Epithelial cell of proximal tubule (primary cell): ENCODE data around the gene B4GALT7. TPM values are rescaled to one million over a fixed set of nuclear protein-coding genes. Genes with fewer than 3 reads are reported as not detected.

Source experiments
- DNase-seq: peaks from one replicate; pipeline ENCODE4 v3.0.0-alpha.2; 2011; ENCODE audit warnings: low read depth
- H3K4me3 ChIP-seq: 2 replicates; pipeline ENCODE4 v1.5.1; 2011; ENCODE audit warnings: low read depth, mild to moderate bottlenecking, low read length
- total RNA-seq: library from RNA; depleted of rRNA; stranded (reverse); fragments of >200 nt; gene quantifications from 2 replicates; pipeline ENCODE4 v1.2.3, GENCODE V29; 2015
- TF ChIP-seq, protein P1 (sequence below): conservative IDR thresholded peaks from 2 replicates; pipeline ENCODE4 v1.5.1; 2012; ENCODE audit warnings: low read depth, mild to moderate bottlenecking, low read length

Gene B4GALT7, protein sequence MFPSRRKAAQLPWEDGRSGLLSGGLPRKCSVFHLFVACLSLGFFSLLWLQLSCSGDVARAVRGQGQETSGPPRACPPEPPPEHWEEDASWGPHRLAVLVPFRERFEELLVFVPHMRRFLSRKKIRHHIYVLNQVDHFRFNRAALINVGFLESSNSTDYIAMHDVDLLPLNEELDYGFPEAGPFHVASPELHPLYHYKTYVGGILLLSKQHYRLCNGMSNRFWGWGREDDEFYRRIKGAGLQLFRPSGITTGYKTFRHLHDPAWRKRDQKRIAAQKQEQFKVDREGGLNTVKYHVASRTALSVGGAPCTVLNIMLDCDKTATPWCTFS
- total RNA-seq, result 31.5 and 36.8 TPM in 2 replicates

DNA sequence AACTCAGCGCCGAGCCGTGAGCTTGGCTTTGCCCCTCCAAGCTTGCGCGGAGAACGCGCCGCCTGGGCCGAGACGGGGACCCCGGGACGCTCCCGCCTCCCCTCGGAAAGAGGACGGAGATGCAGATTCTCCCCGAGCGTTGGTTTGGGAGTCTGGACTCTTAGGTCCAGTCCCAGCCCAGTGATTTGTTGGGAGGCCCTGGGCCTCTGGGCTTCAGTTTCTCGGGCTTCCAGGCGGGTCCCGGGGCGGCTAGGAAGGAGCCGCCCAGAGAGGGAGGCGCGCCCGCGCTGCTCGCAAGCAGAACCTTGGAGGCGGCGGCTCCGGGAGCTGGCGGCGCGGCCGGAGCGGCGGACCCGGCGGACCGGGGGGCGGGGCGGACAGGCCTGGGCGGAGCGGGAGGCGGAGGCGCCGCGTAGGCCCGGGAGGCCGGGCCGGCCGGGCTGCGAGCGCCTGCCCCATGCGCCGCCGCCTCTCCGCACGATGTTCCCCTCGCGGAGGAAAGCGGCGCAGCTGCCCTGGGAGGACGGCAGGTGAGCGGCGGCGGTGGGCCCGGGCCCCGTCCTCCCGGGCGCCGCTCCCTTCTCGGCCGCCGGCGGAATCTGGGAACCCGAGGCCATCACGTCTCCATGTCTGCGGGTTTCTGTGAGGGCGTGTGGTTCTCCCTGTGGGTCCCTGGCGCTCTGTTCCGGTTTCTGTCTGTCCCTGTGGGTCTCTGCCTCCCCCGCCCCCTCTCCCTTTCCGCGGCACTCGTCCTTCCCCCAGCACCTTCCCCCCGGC is at the start of gene B4GALT7:
Gene B4GALT7, plus strand, starts transcription at position 402 of the 777 bp plus-strand sequence. Its CDS starts 79 bp downstream, at position 481.
- TF ChIP-seq, protein P1, sequence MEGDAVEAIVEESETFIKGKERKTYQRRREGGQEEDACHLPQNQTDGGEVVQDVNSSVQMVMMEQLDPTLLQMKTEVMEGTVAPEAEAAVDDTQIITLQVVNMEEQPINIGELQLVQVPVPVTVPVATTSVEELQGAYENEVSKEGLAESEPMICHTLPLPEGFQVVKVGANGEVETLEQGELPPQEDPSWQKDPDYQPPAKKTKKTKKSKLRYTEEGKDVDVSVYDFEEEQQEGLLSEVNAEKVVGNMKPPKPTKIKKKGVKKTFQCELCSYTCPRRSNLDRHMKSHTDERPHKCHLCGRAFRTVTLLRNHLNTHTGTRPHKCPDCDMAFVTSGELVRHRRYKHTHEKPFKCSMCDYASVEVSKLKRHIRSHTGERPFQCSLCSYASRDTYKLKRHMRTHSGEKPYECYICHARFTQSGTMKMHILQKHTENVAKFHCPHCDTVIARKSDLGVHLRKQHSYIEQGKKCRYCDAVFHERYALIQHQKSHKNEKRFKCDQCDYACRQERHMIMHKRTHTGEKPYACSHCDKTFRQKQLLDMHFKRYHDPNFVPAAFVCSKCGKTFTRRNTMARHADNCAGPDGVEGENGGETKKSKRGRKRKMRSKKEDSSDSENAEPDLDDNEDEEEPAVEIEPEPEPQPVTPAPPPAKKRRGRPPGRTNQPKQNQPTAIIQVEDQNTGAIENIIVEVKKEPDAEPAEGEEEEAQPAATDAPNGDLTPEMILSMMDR, result no peak
- peak within 1 kb of the TSS; percentile 64 for H3K4me3 ChIP-seq
- DNase-seq, result no peak

GRCh38 chr5:177552839-177553455 is 47.0 kb upstream of the B4GALT7 start:
- DNase-seq, result no peak
- TF ChIP-seq, protein P1, result no peak
- peak overlapping the region; percentile 88 for H3K4me3 ChIP-seq

DNA sequence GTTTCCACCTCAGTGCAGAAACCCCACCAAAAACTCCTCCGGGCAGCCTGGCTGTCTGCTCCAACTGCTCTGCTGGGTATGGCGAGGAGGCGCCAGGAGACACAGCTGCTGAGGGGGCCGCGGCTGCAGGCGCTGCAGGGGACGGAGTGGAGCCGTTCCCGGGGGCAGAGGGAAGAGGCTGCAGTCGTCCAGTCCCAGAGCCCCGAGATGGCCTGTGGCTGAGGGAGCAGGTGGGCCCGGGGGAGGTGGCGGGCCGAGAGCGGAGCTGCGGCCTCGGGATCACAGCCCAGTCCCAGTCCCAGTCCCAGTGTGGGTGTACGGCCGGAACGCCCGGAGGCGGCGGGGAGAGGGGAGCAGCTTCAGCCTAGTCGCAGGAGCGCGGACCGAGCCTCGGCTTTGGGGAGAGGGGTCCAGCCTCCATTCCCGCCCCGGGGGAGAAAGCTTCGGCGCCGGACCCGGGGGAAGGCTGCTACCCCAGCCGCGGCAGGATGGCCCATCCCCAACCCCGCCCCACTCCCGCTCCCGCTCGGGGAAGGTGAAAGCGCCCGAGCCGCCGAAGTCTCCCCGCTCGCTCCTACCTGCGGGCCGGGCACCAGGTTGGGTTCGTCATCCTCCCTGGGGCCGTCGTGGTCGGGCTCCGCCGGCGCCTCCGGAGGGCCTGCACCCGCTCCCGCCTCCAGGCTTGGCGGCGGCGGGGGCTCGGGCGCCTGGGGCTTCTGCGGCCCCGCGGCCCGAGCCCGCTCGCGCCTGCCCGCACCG is 46.1 kb upstream of the B4GALT7 start:
- H3K4me3 ChIP-seq, result peak overlapping the region; percentile 88
- TF ChIP-seq, protein P1, result no peak
- DNase-seq, result no peak

DNA sequence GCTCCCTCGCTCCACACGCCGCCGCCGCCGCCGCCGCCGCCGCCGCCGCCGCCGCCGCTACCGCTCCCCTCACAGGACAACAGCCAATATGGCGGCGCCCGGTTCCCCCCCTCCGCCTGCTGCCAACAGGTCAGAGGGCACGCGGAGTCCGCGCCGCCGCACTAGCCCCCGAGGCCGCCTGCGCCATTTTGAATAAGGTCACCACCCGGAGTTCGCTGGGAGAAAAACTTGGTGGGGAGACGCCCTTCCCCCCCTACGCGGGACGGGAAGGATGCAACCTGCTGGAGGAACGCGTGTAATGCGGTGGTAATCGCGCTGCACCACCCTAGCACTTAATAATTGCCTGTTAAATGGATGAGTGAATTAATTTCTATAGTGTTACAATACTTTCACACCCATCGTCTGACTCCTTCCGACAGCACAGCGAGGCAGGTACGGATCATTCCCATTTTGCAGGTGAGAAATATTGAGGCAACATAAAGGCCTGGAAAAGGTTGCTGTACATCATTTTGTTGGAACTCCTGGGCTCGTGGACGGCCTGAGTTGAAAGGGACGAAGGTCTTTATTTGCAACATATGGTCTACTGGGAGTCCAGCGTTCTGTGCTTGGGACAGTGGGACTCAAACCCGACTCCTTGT is 45.3 kb upstream of the B4GALT7 start, which contains the start of gene FAM193B:
Gene FAM193B, minus strand, starts transcription at position 90 of the 638 bp plus-strand sequence. CDS start 105 bp downstream, outside the sequence.
- TF ChIP-seq, protein P1, result no peak

GRCh38 chr5:177555228-177555627 is 44.7 kb upstream of the B4GALT7 start:
- DNase-seq, result no peak
- peak overlapping the region; percentile 88 for H3K4me3 ChIP-seq
- TF ChIP-seq, protein P1, result no peak

More for the DNA sequence above, 45.3 kb upstream of the B4GALT7 start, which contains the start of gene FAM193B:
- no peak for DNase-seq
- peak within 1 kb of the TSS; percentile 88 for H3K4me3 ChIP-seq

- no peak for DNase-seq
- H3K4me3 ChIP-seq, result no peak overlapping the region
- TF ChIP-seq, protein P1, result no peak
Observed at GRCh38 chr5:177555665-177556064, 44.3 kb upstream of the B4GALT7 start.
